ENCODE results near the gene DMAC2.
A peak's percentile ranks its signal among the peaks of the same experiment; 100 is the strongest.

DNA sequence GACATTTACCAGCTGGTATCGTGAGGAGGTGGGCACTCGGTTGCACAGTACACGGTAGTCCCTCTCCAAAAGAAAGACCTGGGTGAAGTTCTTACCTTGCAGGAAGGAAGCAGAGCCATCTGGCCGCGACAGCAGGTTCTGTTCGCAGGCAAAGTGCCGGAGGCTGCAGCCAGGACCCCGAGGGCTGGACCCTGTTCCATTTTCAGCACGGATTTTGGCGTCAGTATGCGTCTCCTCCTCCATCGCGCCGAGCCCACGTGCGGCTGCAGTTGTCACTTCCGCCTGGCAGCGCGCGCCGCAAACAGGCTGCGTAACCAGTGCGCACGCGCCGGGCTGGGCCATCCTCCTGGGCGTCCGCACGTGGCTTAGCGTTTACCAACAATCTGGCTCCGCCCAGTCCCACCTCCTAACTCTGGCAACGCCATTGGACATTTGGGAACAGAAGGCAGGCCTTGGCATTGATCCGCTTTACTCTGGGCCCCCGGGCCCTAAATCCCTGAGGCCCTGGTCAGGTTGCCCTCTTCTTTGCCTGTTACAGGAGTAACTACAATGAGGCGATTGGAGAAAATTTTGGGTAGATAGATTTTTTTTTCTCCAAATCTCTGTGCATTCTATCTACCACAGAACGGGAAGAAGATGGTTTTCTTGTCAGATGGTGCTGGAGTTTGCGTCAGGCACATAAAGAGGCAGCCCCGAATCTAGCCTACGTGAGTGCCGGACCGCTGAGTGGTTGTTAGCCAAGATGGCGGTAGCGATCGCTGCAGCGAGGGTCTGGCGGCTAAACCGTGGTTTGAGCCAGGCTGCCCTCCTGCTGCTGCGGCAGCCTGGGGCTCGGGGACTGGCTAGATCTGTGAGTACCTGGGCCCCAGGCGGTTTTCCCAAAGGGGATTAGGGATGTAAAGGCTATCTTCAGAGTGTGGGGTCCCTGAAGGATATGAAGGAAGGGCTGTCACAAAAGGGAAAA, 42.3 kb downstream of the DMAC2 start, which contains the start of the genes BCKDHA and EXOSC5:
- TF ChIP-seq, protein P1, sequence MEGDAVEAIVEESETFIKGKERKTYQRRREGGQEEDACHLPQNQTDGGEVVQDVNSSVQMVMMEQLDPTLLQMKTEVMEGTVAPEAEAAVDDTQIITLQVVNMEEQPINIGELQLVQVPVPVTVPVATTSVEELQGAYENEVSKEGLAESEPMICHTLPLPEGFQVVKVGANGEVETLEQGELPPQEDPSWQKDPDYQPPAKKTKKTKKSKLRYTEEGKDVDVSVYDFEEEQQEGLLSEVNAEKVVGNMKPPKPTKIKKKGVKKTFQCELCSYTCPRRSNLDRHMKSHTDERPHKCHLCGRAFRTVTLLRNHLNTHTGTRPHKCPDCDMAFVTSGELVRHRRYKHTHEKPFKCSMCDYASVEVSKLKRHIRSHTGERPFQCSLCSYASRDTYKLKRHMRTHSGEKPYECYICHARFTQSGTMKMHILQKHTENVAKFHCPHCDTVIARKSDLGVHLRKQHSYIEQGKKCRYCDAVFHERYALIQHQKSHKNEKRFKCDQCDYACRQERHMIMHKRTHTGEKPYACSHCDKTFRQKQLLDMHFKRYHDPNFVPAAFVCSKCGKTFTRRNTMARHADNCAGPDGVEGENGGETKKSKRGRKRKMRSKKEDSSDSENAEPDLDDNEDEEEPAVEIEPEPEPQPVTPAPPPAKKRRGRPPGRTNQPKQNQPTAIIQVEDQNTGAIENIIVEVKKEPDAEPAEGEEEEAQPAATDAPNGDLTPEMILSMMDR (IDR thresholded peaks at IDR 0.05): peak in 2 of 4 experiments; percentile 13 to 21
- TF ChIP-seq POLR2A (IDR thresholded peaks at IDR 0.05) (peak; percentile 36 to 62), POLR2AphosphoS5 (IDR thresholded peaks at IDR 0.05) (peak; percentile 73)
